Testis (tissue), 2 donors: ENCODE results near the gene ANKRD17.

ENCODE experiments used
- POLR2A ChIP-seq: fragments of 450-650 bp; IDR thresholded peaks from one replicate; pipeline ENCODE4 v1.6.1; 2017; ENCODE audit warnings: antibody characterized with exemption, mild to moderate bottlenecking, moderate library complexity
- TF ChIP-seq, protein P1 (sequence below), 3 experiments: fragments of 450-650 bp in 2 of 3; fragments of 200-600 bp in 1 of 3; sonication (generic) in 1 of 3; IDR thresholded peaks; one replicate each; pipeline ENCODE4 v1.5.1; 2016 to 2019; ENCODE audit warnings: antibody characterized with exemption in 3 of 3, mild to moderate bottlenecking in 2 of 3, moderate library complexity in 1 of 3

DNA sequence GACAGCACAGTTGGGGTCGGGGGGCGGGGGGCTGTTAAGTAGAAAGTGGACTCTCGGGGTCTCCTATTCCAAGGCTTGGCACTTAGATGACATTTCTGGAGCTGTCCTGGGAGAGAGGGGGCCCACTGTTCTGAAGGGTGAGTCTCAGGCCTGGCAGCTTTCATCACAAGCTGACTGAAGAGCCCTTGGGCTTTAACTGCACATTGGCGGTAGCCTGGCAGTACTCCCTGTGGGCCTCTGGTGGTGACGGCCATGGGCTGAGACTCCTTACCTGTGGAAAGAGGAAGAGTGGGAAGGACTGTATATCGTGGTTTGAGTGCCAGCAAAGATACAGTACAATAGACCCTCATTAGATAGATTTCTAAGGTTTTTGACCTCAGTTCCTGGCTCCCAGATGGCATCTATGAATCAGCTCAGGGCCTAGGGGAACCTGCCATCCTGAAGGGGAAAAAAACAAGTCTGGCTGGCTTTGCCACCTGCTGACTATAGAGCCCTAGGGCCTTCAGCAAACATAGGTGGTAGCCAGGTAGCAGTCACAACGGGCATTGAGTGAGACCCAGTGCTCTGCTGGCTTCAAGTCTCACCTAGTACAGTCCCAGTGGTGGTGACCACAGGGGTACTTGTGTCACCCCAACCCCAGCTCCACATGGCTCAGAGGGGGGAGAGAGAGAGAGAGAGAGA lies 87.9 kb downstream of the ANKRD17 start:
- TF ChIP-seq, protein P1, sequence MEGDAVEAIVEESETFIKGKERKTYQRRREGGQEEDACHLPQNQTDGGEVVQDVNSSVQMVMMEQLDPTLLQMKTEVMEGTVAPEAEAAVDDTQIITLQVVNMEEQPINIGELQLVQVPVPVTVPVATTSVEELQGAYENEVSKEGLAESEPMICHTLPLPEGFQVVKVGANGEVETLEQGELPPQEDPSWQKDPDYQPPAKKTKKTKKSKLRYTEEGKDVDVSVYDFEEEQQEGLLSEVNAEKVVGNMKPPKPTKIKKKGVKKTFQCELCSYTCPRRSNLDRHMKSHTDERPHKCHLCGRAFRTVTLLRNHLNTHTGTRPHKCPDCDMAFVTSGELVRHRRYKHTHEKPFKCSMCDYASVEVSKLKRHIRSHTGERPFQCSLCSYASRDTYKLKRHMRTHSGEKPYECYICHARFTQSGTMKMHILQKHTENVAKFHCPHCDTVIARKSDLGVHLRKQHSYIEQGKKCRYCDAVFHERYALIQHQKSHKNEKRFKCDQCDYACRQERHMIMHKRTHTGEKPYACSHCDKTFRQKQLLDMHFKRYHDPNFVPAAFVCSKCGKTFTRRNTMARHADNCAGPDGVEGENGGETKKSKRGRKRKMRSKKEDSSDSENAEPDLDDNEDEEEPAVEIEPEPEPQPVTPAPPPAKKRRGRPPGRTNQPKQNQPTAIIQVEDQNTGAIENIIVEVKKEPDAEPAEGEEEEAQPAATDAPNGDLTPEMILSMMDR (IDR thresholded peaks at IDR 0.05), result no peak
- no peak for TF ChIP-seq POLR2A
